WERI-Rb-1 (cell line): Measurements from ENCODE around the gene CFAP92.

Experiments used
- DNase-seq: peaks from one replicate; pipeline ENCODE4 v3.0.0-alpha.2; 2020
- H3K27ac ChIP-seq: fragments of 250-450 bp; sonication (Bioruptor Pico); 2 replicates; pipeline ENCODE4 v1.5.1; 2020; ENCODE audit warnings: mild to moderate bottlenecking, moderate library complexity
- H3K27me3 ChIP-seq: fragments of 250-450 bp; sonication (Bioruptor Pico); 2 replicates; pipeline ENCODE4 v1.5.1; 2021; ENCODE audit warnings: mild to moderate bottlenecking, low read depth, moderate library complexity; ENCODE audit not compliant: insufficient read depth, severe bottlenecking
- H3K36me3 ChIP-seq: fragments of 250-450 bp; sonication (Bioruptor Pico); 2 replicates; pipeline ENCODE4 v1.5.1; 2020; ENCODE audit warnings: mild to moderate bottlenecking, moderate library complexity
- H3K4me3 ChIP-seq: 2 replicates; pipeline ENCODE4 v1.5.1; 2011; ENCODE audit warnings: low read depth, mild to moderate bottlenecking, control low read depth, low read length
- H3K9me3 ChIP-seq: fragments of 250-450 bp; sonication (Bioruptor Pico); 2 replicates; pipeline ENCODE4 v1.5.1; 2021; ENCODE audit warnings: mild to moderate bottlenecking, moderate library complexity; ENCODE audit not compliant: severe bottlenecking
- CTCF ChIP-seq: IDR thresholded peaks from 2 replicates; pipeline ENCODE4 v1.5.1; 2011; ENCODE audit warnings: low read depth, mild to moderate bottlenecking, control low read depth, inconsistent platforms, low read length

The CFAP92 gene

GRCh38 chr3:129001806-129002572 lies 8.1 kb upstream of the CFAP92 start:
- no peak for DNase-seq
- Histone ChIP-seq H3K27ac (no peak overlapping the region), H3K36me3 (no peaks in the 10 kb centered on the region), H3K9me3 (no peaks in the 10 kb centered on the region), H3K27me3 (peaks cover 38% of the 10 kb centered on the region), H3K4me3 (peak overlapping the region; percentile 44)
- no peak for TF ChIP-seq CTCF

- H3K9me3 ChIP-seq = no peaks in the 10 kb centered on the region
- H3K36me3 ChIP-seq = no peaks in the 10 kb centered on the region
- peaks cover 38% of the 10 kb centered on the region for H3K27me3 ChIP-seq
- no peak for TF ChIP-seq CTCF
- no peak for DNase-seq
- no peak within 1 kb of the TSS for H3K27ac ChIP-seq
- H3K4me3 ChIP-seq = peak within 1 kb of the TSS; percentile 44
Observed at GRCh38 chr3:129001101-129001805, 7.4 kb upstream of the CFAP92 start, which contains the start of gene EFCC1. Gene EFCC1, plus strand, starts transcription at chr3:129001304. Its CDS starts 325 bp downstream, at chr3:129001629.

GRCh38 chr3:129000742-129001100 lies 6.8 kb upstream of the CFAP92 start:
- Histone ChIP-seq H3K27ac (no peak overlapping the region), H3K9me3 (no peaks in the 10 kb centered on the region), H3K27me3 (peaks cover 38% of the 10 kb centered on the region), H3K4me3 (no peak overlapping the region), H3K36me3 (no peaks in the 10 kb centered on the region)
- TF ChIP-seq CTCF = no peak
- DNase-seq = no peak

- no peak for DNase-seq
- TF ChIP-seq CTCF = no peak
- Histone ChIP-seq H3K4me3 (no peak overlapping the region), H3K27ac (no peak overlapping the region), H3K27me3 (peaks cover 38% of the 10 kb centered on the region), H3K9me3 (no peaks in the 10 kb centered on the region), H3K36me3 (no peaks in the 10 kb centered on the region)
Observed at GRCh38 chr3:128999102-128999501, 5.2 kb upstream of the CFAP92 start.

GRCh38 chr3:128998561-128998960 lies 4.7 kb upstream of the CFAP92 start:
- TF ChIP-seq CTCF = no peak
- H3K27me3 ChIP-seq = peaks cover 34% of the 10 kb centered on the region
- no peak overlapping the region for H3K4me3 ChIP-seq
- no peaks in the 10 kb centered on the region for H3K9me3 ChIP-seq
- DNase-seq = no peak
- no peaks in the 10 kb centered on the region for H3K36me3 ChIP-seq
- H3K27ac ChIP-seq = no peak overlapping the region
